Measurements from ENCODE around the gene FDCSP.
"Not testable (repeated sequence)": the region's sequence is repeated elsewhere in the genome, so short reads cannot be mapped to it uniquely, and the experiment has no call there.

The FDCSP gene

DNA sequence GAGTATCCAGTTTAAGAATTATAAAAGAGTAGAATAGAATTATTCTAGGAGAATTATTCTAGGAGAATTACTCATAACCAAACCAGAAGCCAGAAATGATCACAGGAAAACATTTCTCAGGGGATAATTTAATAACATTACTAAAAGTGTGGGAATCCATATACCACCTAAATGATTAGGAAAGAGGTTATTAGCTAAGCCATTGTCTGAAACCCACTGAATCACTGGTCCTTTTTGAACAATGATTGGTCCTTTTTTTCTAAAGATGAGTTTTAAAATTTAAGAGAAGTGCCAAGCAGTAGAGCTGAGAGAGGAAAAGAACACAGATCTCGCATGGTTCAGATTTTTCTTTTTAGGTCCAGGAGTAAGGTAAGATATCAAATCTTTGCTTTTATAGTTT is 30.5 kb upstream of the FDCSP start, which contains the start of gene ODAM:
Gene ODAM, plus strand, starts transcription at position 301 of the 400 bp plus-strand sequence. CDS start 819 bp downstream, outside the sequence.
- DNase-seq = no peak
- Mint-ChIP-seq H3K27ac (no peak within 1 kb of the TSS), H3K4me1 (no peaks in the 10 kb centered on the region), H3K4me3 (no peak within 1 kb of the TSS), H3K9me3 (no peaks in the 10 kb centered on the region), H3K36me3 (ENCODE audit: low read depth) (no peaks in the 10 kb centered on the region), H3K27me3 (ENCODE audit: low read depth, poor library complexity) (peaks cover 3% of the 10 kb centered on the region)
- TF ChIP-seq CTCF (IDR thresholded peaks at IDR 0.05) = no peak

DNA sequence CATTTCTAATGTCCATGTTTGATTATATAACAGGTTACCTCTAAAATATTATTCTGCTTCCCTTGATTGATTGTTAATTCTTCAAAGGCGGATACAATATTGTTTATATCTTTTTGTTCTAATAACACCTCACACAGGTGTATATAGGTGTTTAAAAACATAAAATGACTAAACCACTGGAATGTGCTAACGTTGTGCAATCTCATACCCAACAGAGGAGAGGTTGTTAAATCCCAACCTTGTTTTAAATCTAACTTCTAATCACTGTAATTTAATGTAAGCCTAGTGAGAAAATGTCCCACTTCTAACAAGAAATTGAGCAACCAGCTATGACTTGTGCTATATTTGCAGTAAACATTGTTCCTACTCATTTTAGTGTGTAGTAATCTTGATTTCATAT is 29.1 kb upstream of the FDCSP start:
- no peak for DNase-seq
- no peak for TF ChIP-seq CTCF (IDR thresholded peaks at IDR 0.05)
- H3K27ac Mint-ChIP-seq = no peak overlapping the region
- no peaks in the 10 kb centered on the region for H3K9me3 Mint-ChIP-seq
- H3K4me3 Mint-ChIP-seq = no peak overlapping the region
- peaks cover 3% of the 10 kb centered on the region for H3K27me3 Mint-ChIP-seq (ENCODE audit: low read depth, poor library complexity)
- H3K36me3 Mint-ChIP-seq (ENCODE audit: low read depth) = no peaks in the 10 kb centered on the region
- no peaks in the 10 kb centered on the region for H3K4me1 Mint-ChIP-seq

DNA sequence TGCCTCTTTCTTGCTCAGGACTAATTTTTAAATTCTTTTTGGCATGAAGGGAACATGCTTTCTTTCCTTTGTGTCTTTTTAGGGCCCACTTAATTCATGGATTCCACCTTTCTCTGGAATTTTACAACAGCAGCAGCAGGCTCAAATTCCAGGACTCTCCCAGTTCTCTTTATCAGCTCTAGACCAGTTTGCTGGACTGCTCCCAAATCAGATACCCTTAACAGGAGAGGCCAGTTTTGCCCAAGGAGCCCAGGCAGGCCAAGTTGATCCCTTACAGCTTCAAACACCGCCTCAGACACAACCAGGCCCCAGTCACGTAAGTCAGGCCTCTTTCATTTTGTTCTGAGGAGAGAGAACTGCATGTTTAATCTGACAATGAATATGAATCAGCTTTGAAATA is 28.1 kb upstream of the FDCSP start:
- H3K27ac Mint-ChIP-seq = peak overlapping the region; percentile 1
- no peaks in the 10 kb centered on the region for H3K9me3 Mint-ChIP-seq
- H3K4me1 Mint-ChIP-seq = no peaks in the 10 kb centered on the region
- H3K4me3 Mint-ChIP-seq = no peak overlapping the region
- H3K27me3 Mint-ChIP-seq (ENCODE audit: low read depth, poor library complexity) = peaks cover 3% of the 10 kb centered on the region
- DNase-seq = peak; percentile 4
- H3K36me3 Mint-ChIP-seq (ENCODE audit: low read depth) = no peaks in the 10 kb centered on the region
- TF ChIP-seq CTCF (IDR thresholded peaks at IDR 0.05) = no peak

DNA sequence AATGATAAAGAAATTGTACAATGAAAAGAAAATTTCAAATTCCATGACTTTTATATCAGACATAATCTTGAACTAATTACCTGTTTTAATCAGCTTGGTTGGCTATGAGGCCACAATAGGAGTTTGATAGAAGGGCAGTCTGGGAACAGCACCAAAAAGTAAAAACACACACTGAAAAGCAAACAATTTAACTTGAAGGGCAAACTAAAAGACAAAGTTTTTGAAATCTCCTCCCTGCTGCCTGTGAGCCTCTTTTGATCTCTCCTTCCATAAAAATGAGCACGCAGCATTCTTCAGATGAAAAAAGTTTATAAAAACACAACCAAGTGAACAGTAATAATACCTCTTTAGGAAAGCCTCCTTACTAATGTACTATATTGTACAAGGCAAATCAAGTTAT is 22.3 kb upstream of the FDCSP start:
- Mint-ChIP-seq H3K9me3 (no peaks in the 10 kb centered on the region), H3K4me1 (no peaks in the 10 kb centered on the region), H3K4me3 (no peak overlapping the region), H3K36me3 (ENCODE audit: low read depth) (no peaks in the 10 kb centered on the region), H3K27ac (no peak overlapping the region), H3K27me3 (ENCODE audit: low read depth, poor library complexity) (no peaks in the 10 kb centered on the region)
- TF ChIP-seq CTCF (IDR thresholded peaks at IDR 0.05) = no peak
- no peak for DNase-seq

DNA sequence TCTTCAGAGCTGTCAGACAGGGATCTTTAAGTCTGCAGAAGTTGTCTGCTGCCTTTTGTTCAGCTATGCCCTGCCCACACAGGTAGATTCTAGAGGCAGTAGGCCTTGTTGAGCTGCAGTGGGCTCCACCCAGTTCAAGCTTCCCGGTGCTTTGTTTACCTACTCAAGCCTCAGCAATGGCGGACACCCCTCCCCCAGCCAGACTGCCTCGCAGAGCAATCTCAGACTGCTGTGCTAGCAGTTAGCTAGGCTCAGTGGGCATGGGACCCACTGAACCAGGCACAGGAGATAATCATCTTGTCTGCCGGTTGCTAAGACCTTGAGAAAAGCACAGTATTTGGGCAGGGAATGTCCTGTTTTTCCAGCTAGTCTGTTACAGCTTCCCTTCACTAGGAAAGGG is 13.2 kb upstream of the FDCSP start:
- H3K27me3 Mint-ChIP-seq (ENCODE audit: low read depth, poor library complexity); H3K4me1 Mint-ChIP-seq; H3K36me3 Mint-ChIP-seq (ENCODE audit: low read depth); H3K4me3 Mint-ChIP-seq; DNase-seq; H3K27ac Mint-ChIP-seq; H3K9me3 Mint-ChIP-seq: not testable (repeated sequence)

- not testable (repeated sequence) for H3K9me3 Mint-ChIP-seq; H3K36me3 Mint-ChIP-seq (ENCODE audit: low read depth); H3K4me1 Mint-ChIP-seq; H3K27me3 Mint-ChIP-seq (ENCODE audit: low read depth, poor library complexity); H3K4me3 Mint-ChIP-seq; DNase-seq; H3K27ac Mint-ChIP-seq
Measured at GRCh38 chr4:70216109-70216508, 9.8 kb upstream of the FDCSP start.

- H3K9me3 Mint-ChIP-seq; DNase-seq; H3K36me3 Mint-ChIP-seq (ENCODE audit: low read depth); H3K27ac Mint-ChIP-seq; H3K4me1 Mint-ChIP-seq; H3K4me3 Mint-ChIP-seq; H3K27me3 Mint-ChIP-seq (ENCODE audit: low read depth, poor library complexity): not testable (repeated sequence)
Measured at GRCh38 chr4:70216550-70216949, 9.4 kb upstream of the FDCSP start.

DNA sequence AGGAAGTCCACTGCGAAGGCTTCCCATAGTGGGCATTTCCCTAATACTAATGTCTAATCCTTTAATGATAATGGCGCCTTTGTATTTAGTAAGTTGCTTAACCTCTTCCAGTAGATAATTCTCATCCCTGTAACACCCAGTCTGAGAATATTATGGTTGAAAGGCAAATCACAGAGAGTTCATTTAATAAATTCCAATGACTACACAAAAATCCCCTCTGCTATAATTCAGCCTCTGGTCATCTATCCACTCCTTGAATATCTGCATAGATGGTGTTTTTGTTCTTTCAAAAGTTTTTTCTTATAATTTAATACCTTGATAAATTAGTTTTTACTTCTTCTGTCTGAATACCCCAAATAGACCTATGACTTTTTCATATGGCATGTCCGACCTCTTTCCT is 4.5 kb upstream of the FDCSP start:
- not testable (repeated sequence) for H3K4me1 Mint-ChIP-seq; H3K36me3 Mint-ChIP-seq (ENCODE audit: low read depth); DNase-seq; H3K27ac Mint-ChIP-seq; H3K4me3 Mint-ChIP-seq; H3K27me3 Mint-ChIP-seq (ENCODE audit: low read depth, poor library complexity); H3K9me3 Mint-ChIP-seq

- not testable (repeated sequence) for H3K27ac Mint-ChIP-seq; H3K4me1 Mint-ChIP-seq; H3K4me3 Mint-ChIP-seq; H3K36me3 Mint-ChIP-seq (ENCODE audit: low read depth); DNase-seq; H3K27me3 Mint-ChIP-seq (ENCODE audit: low read depth, poor library complexity); H3K9me3 Mint-ChIP-seq
Measured at GRCh38 chr4:70221818-70222217, 4.1 kb upstream of the FDCSP start.

Data from nephron progenitor cell (in vitro differentiated cells).